ENCODE measurements around the gene RHOBTB3.

RHOBTB3 gene

DNA sequence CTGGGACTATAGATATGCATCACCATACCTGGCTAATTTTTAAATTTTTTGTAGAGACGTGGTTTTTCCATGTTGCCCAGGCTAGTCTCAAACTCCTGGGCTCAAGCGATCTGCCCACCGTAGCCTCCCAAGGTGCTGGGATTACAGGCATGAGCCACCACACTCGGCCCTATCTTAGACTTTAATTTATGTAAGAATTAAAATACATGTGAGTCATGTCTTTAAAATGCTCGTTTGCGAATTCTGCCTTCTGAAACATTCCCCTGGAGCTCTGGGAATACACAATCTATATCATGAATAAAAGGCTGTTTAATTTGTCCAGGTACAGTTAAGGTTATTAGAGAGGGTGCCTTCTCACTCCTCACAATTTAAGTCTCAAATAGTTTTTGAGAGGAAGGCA lies 32.8 kb downstream of the RHOBTB3 start:
- TF ChIP-seq, protein P1, sequence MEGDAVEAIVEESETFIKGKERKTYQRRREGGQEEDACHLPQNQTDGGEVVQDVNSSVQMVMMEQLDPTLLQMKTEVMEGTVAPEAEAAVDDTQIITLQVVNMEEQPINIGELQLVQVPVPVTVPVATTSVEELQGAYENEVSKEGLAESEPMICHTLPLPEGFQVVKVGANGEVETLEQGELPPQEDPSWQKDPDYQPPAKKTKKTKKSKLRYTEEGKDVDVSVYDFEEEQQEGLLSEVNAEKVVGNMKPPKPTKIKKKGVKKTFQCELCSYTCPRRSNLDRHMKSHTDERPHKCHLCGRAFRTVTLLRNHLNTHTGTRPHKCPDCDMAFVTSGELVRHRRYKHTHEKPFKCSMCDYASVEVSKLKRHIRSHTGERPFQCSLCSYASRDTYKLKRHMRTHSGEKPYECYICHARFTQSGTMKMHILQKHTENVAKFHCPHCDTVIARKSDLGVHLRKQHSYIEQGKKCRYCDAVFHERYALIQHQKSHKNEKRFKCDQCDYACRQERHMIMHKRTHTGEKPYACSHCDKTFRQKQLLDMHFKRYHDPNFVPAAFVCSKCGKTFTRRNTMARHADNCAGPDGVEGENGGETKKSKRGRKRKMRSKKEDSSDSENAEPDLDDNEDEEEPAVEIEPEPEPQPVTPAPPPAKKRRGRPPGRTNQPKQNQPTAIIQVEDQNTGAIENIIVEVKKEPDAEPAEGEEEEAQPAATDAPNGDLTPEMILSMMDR (IDR thresholded peaks at IDR 0.05; ENCODE audit: low read depth, low read length) = no peak
- H3K36me3 ChIP-seq = peaks cover 9% of the 10 kb centered on the region

DNA sequence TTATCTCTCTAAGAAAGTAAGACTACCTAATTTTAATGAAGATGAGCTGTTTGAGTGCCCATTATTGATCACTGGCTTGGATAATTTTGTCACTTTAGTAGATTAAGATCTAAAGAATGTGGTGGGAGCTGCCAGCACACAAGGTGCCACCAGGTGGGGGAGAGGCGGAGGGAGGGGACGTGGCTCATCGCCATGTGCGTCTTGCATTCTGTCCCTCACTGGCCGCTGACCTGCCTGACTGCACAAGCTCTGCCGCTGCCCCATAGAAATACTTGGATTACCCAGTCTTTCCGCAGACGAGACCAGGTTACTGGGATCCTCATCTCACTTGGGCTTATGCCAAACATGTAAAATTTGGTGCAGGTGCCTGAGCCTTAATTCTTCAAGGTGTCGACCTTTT lies 37.6 kb downstream of the RHOBTB3 start:
- Histone ChIP-seq H3K9me3 (ENCODE audit: severe bottlenecking) (no peaks in the 10 kb centered on the region), H3K4me3 (ENCODE audit: low read depth, low read length) (no peak overlapping the region), H3K36me3 (peaks cover 25% of the 10 kb centered on the region), H3K27me3 (ENCODE audit: insufficient read depth, low read depth, severe bottlenecking) (no peaks in the 10 kb centered on the region), H3K27ac (no peak overlapping the region)
- TF ChIP-seq, protein P1 (IDR thresholded peaks at IDR 0.05; ENCODE audit: low read depth, low read length) = no peak
- no peak for DNase-seq

More for the DNA sequence above, 32.8 kb downstream of the RHOBTB3 start:
- H3K4me3 ChIP-seq (ENCODE audit: low read depth, low read length) = no peak overlapping the region
- H3K9me3 ChIP-seq (ENCODE audit: severe bottlenecking) = no peaks in the 10 kb centered on the region
- H3K27ac ChIP-seq = no peak overlapping the region
- H3K27me3 ChIP-seq (ENCODE audit: insufficient read depth, low read depth, severe bottlenecking) = no peaks in the 10 kb centered on the region
- DNase-seq = no peak

DNA sequence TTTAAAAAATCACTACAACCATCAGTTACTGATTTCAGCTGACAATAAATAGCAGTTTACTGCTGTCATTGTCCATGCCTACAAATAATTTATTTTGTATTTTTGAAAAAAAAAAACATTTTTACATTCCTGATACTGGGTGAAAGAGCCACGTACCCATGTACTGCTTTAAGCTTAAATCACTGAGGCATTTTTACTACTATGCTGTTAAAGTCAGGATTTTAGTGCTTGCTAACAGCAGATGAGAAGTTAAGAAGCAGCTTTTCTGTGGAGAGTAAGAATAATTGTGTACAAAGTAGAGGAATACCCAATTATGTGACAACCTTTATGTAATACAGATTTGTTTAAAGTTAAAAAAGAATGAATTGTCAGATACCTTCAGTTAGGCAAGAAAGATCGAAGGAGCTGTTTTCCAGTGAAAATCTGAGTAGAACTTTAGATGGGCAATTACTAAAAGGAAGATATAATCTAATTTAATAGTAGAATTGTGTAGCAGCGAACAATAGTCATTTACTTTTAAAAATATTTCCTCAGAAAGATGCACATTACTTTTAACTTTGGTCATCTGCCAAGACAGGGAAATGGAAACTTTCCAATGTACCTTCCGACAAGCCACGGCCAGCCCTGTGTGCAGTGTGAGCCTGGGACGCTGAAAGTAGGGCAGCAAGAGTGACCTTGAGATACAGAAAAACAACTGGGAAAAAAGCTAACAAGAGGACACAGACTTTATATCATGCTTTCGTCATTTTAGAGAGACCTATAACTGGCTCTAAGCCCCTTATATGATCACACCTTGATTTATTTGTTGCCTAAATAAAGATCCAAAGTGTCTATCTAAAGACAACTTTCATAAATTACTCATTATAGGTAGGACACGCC lies 39.9 kb downstream of the RHOBTB3 start:
- H3K36me3 ChIP-seq = peaks cover 25% of the 10 kb centered on the region
- no peaks in the 10 kb centered on the region for H3K27me3 ChIP-seq (ENCODE audit: insufficient read depth, low read depth, severe bottlenecking)
- H3K27ac ChIP-seq = no peak overlapping the region
- no peaks in the 10 kb centered on the region for H3K9me3 ChIP-seq (ENCODE audit: severe bottlenecking)
- TF ChIP-seq, protein P1 (IDR thresholded peaks at IDR 0.05; ENCODE audit: low read depth, low read length) = no peak
- H3K4me3 ChIP-seq (ENCODE audit: low read depth, low read length) = no peak overlapping the region
- no peak for DNase-seq

DNA sequence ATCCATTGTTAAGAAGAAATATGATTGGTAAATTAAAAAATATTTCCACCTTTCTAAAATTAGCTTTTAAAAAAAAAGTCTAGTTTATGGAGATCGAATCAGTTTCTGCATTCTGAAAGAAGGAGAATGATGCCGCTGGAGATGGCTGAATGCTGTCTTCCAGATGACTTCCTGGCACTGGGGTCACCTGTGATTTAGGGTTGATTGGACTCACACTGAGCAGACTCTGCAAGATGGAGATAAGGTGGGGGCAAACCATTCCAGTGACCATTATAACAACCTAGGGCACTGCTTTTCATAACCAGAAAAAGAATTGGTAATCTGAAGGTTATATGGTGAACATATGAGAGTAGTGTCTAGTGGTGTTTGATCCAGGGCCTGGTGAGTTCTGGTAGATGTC lies 40.8 kb downstream of the RHOBTB3 start:
- Histone ChIP-seq H3K36me3 (peaks cover 25% of the 10 kb centered on the region), H3K4me3 (ENCODE audit: low read depth, low read length) (no peak overlapping the region), H3K27me3 (ENCODE audit: insufficient read depth, low read depth, severe bottlenecking) (no peaks in the 10 kb centered on the region), H3K9me3 (ENCODE audit: severe bottlenecking) (no peaks in the 10 kb centered on the region), H3K27ac (no peak overlapping the region)
- TF ChIP-seq, protein P1 (IDR thresholded peaks at IDR 0.05; ENCODE audit: low read depth, low read length) = no peak
- no peak for DNase-seq

DNA sequence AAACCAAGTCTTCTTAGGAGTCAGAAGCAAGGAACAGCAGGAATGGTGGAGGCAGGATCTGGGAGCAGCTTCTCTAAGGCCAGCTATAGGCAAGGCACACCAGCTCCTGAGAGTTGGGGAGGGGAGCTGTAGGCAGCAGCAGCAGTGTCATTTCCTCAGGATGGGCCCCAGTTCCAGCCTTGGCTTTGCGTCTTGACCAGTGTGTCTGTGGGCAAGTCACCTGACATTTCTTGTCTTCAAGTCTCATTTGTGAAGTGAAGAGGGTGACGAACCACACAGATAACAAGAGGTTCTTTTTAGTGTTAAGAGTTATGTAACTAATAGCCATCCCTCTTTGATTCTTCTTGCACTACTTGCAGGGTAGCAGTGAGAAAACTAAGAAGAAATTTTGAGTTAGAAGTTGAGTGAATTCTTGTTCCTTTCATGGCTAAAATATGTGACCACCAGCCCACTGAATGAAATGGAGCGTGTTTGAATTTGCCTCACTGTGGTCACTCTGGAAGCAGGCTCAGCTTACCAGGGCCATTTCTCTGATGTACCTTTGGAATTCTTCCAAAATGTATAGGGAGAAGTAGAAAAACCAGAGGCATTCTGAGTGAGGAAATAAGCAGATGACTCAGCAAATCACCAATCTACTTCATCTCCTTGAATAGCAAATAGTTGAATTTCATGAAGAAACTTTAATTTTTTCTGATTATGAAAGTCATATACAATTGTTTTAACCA lies 42.4 kb downstream of the RHOBTB3 start:
- Histone ChIP-seq H3K27me3 (ENCODE audit: insufficient read depth, low read depth, severe bottlenecking) (no peaks in the 10 kb centered on the region), H3K9me3 (ENCODE audit: severe bottlenecking) (no peaks in the 10 kb centered on the region), H3K27ac (no peak overlapping the region), H3K4me3 (ENCODE audit: low read depth, low read length) (no peak overlapping the region), H3K36me3 (peaks cover 19% of the 10 kb centered on the region)
- TF ChIP-seq, protein P1 (IDR thresholded peaks at IDR 0.05; ENCODE audit: low read depth, low read length) = no peak
- no peak for DNase-seq

Data from WERI-Rb-1 (cell line).